AG10803 (cell line): ENCODE data around the gene PSTPIP1.

ENCODE experiments used
- DNase-seq: peaks from one replicate; pipeline ENCODE4 v3.0.0; 2010; ENCODE audit warnings: low read depth
- H3K4me3 ChIP-seq: 2 replicates; pipeline ENCODE4 v1.5.1; 2011; ENCODE audit warnings: mild to moderate bottlenecking, low read length, control low read depth
- TF ChIP-seq, protein P1 (sequence below): conservative IDR thresholded peaks from 2 replicates; pipeline ENCODE4 v1.5.1; 2011; ENCODE audit warnings: mild to moderate bottlenecking, low read length, control low read depth, inconsistent platforms

PSTPIP1 gene

GRCh38 chr15:77024273-77025082 lies 29.6 kb downstream of the PSTPIP1 start:
- TF ChIP-seq, protein P1, sequence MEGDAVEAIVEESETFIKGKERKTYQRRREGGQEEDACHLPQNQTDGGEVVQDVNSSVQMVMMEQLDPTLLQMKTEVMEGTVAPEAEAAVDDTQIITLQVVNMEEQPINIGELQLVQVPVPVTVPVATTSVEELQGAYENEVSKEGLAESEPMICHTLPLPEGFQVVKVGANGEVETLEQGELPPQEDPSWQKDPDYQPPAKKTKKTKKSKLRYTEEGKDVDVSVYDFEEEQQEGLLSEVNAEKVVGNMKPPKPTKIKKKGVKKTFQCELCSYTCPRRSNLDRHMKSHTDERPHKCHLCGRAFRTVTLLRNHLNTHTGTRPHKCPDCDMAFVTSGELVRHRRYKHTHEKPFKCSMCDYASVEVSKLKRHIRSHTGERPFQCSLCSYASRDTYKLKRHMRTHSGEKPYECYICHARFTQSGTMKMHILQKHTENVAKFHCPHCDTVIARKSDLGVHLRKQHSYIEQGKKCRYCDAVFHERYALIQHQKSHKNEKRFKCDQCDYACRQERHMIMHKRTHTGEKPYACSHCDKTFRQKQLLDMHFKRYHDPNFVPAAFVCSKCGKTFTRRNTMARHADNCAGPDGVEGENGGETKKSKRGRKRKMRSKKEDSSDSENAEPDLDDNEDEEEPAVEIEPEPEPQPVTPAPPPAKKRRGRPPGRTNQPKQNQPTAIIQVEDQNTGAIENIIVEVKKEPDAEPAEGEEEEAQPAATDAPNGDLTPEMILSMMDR = peak; percentile 83
- H3K4me3 ChIP-seq = no peak overlapping the region
- DNase-seq = peak; percentile 48

DNA sequence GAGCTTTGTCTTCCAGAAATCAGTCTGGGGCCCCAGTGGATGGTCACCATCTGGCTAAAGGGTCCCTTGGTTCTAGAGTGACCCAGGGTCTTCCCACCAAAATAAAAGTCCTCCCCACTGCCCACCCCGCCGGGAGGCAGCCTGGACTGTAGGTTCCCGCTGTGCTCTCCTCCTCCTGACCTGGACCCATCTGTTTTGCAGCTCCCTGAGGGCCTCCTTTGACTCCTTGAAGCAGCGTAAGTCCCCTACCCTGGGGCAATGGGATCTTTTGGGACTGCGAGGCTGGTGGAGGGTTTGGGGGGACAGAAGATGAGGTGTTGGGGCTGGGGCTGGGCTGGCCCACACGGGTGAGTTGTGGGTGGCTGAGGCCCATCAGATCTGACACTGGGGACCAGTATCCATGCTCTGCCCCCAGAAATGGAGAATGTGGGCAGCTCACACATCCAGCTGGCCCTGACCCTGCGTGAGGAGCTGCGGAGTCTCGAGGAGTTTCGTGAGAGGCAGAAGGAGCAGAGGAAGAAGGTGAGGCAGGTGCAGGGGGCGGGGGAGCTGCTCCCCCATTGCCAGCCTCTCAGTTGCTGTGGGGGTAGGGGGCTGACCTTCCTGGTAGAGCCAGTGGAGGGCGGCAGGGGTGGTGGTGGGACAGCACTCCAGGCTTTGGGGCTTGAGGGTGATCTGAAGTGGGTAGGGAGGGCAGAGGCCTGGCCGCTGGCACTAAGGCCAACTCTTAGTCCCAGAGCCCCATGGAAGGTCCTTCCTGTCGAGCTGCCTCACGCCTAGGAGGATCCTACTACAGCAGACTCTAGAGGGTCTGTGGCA lies 30.4 kb downstream of the PSTPIP1 start:
- H3K4me3 ChIP-seq = no peak overlapping the region
- no peak for DNase-seq
- TF ChIP-seq, protein P1 = no peak

DNA sequence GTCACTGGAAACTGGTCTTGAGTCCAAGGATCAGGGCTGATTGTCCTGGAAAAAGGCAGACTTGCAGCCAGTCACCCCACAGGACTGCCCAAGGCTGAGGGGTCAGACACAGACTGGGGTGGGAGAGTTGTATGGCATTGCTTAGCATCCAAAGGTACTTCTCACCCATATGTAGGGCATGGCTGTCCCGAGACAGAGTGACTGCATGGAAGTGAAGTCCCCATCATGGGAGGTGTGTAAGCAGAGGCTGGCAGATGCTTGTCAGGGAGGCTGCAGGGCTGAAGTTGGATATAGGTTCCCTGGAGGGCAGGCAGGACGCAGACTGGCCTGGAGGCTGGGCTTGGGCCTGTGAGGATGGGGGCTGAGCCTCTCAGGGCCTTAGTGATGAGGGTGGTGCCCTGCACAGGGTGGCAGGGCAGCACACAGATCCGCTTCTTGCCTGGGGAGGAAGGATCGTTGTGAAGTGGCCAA lies 31.1 kb downstream of the PSTPIP1 start:
- no peak for DNase-seq
- TF ChIP-seq, protein P1 = no peak
- no peak overlapping the region for H3K4me3 ChIP-seq

DNA sequence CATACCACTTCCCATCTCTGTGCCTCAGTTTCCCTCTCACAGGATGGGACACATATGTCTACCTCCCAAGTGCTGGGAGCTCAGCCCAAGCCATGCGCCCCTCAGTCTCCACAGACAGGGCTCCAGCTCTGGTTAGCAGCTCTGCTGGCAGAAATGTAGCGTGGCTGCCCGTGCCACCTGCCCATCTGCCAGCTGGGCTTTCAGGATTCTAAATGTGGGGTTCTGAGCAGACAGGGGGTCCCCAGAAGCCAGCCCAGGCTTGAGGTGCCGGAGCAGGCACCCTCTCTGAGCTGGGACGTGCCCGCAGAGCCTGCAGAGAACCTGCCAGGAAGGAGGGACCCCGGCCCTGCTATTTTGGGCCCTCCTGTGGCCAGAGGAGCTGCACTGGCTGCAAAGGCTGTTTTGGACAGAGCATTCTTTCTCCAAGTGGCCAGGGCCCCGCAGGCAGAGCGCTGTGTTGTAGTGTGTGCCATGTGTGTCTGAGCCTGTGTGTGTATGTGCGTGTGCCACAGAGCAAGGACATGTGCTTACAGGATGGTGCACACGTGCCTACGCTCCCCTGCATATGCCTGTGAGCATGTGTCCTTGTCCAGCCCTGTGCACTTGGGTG lies 31.7 kb downstream of the PSTPIP1 start:
- TF ChIP-seq, protein P1 = no peak
- no peak overlapping the region for H3K4me3 ChIP-seq
- DNase-seq = no peak

- DNase-seq = no peak
- no peak overlapping the region for H3K4me3 ChIP-seq
- TF ChIP-seq, protein P1 = no peak
Observed at GRCh38 chr15:77027111-77027696, 32.3 kb downstream of the PSTPIP1 start.

GRCh38 chr15:77027697-77028450 lies 32.9 kb downstream of the PSTPIP1 start:
- DNase-seq = no peak
- H3K4me3 ChIP-seq = no peak overlapping the region
- TF ChIP-seq, protein P1 = no peak
